GM12878 (cell line): Measurements from ENCODE around the gene SUV39H1. TPM values are rescaled to one million over a fixed set of nuclear protein-coding genes. Genes with fewer than 3 reads are reported as not detected.

Experiments used
- JUND ChIP-seq: IDR thresholded peaks from 2 replicates; pipeline ENCODE4 v1.6.1; 2012; ENCODE audit warnings: low read depth, mild to moderate bottlenecking, low read length, improper control_type of control experiment, moderate library complexity
- LARP7 ChIP-seq: fragments of 450-650 bp; IDR thresholded peaks from 2 replicates; pipeline ENCODE4 v1.6.1; 2017; ENCODE audit warnings: mild to moderate bottlenecking
- MEF2B ChIP-seq: fragments of 450-650 bp; IDR thresholded peaks from 2 replicates; pipeline ENCODE4 v1.6.1; 2018; ENCODE audit warnings: mild to moderate bottlenecking, moderate library complexity; ENCODE audit not compliant: partially characterized antibody, poor library complexity, severe bottlenecking
- NFIC ChIP-seq: IDR thresholded peaks from 2 replicates; pipeline ENCODE4 v1.6.1; 2012; ENCODE audit warnings: low read depth, mild to moderate bottlenecking, inconsistent platforms, low read length, moderate library complexity
- NFXL1 ChIP-seq: fragments of 450-650 bp; IDR thresholded peaks from 2 replicates; pipeline ENCODE4 v1.6.1; 2017; ENCODE audit warnings: antibody characterized with exemption, mild to moderate bottlenecking, borderline replicate concordance
- RBBP5 ChIP-seq: fragments of 200-600 bp; sonication (generic); conservative IDR thresholded peaks from 2 replicates; pipeline ENCODE4 v1.6.1; 2016
- SIN3A ChIP-seq: IDR thresholded peaks from 2 replicates; pipeline ENCODE4 v1.6.1; 2012; ENCODE audit warnings: low read depth, low read length, improper control_type of control experiment
- SMAD1 ChIP-seq: fragments of 450-650 bp; IDR thresholded peaks from 2 replicates; pipeline ENCODE4 v1.6.1; 2018; ENCODE audit warnings: mild to moderate bottlenecking, low read depth; ENCODE audit not compliant: partially characterized antibody
- SPI1 ChIP-seq: IDR thresholded peaks from 2 replicates; pipeline ENCODE4 v1.6.1; 2011; ENCODE audit warnings: low read depth, mild to moderate bottlenecking, low read length, moderate library complexity, borderline replicate concordance; ENCODE audit not compliant: insufficient read depth
- ZNF622 ChIP-seq: fragments of 450-650 bp; IDR thresholded peaks from 2 replicates; pipeline ENCODE4 v1.6.1; 2017; ENCODE audit warnings: mild to moderate bottlenecking, inconsistent platforms
- ZZZ3 ChIP-seq: IDR thresholded peaks from 2 replicates; pipeline ENCODE4 v1.6.1; 2011; ENCODE audit warnings: low read depth; ENCODE audit not compliant: control insufficient read depth, insufficient read length
- polyA plus RNA-seq, 11 experiments: library from polyadenylated mRNA; depleted of rRNA in 4 of 11; unstranded in 6 of 11; stranded (reverse) in 5 of 11; fragments of >200 nt; fragmentation: Nextera tagmentation in 4 of 11; fragmentation: Illumina TruSeq in 1 of 11; extraction: Ambion mirVana in 4 of 11; extraction: Trizol in 1 of 11; gene quantifications; 1 replicate in 1 of 11; 2 replicates in 10 of 11; pipeline versions ENCODE4 v1.2.1 to v1.2.3, GENCODE V29; 2011 to 2016; ENCODE audit warnings: inconsistent platforms in 2 of 11, missing spikeins in 2 of 11, low read depth in 1 of 11
- total RNA-seq, 4 experiments: library from RNA; depleted of rRNA in 3 of 4; stranded (reverse); fragments of >200 nt in 3 of 4; fragmentation: Illumina TruSeq in 1 of 4; extraction: Trizol in 1 of 4; gene quantifications; 2 replicates each; pipeline versions ENCODE4 v1.2.1 to v1.2.3, GENCODE V29; 2013 to 2021
- TF ChIP-seq, protein P1 (sequence below): fragments of 450-650 bp; IDR thresholded peaks from 2 replicates; pipeline ENCODE4 v1.6.1; 2018; ENCODE audit warnings: borderline replicate concordance, mild to moderate bottlenecking; ENCODE audit not compliant: partially characterized antibody
- TF ChIP-seq, protein P2 (sequence below): IDR thresholded peaks from 2 replicates; pipeline ENCODE4 v1.6.1; 2012; ENCODE audit warnings: low read length, inconsistent platforms
- TF ChIP-seq, protein P3 (sequence below): fragments of 450-650 bp; IDR thresholded peaks from 2 replicates; pipeline ENCODE4 v1.6.1; 2017; ENCODE audit warnings: mild to moderate bottlenecking, moderate library complexity
- TF ChIP-seq, protein P4 (sequence below): fragments of 450-650 bp; formaldehyde crosslinking; IDR thresholded peaks from 2 replicates; pipeline ENCODE4 v1.4.0; 2020; ENCODE audit warnings: mild to moderate bottlenecking, moderate library complexity
- TF ChIP-seq, protein P5 (sequence below): fragments of 450-650 bp; IDR thresholded peaks from 2 replicates; pipeline ENCODE4 v1.6.1; 2014; ENCODE audit warnings: mild to moderate bottlenecking

The SUV39H1 gene
- total and polyA plus RNA-seq, 10 of the 15 experiments (the other 5 are each of a cell fraction or from before 2014, with no cell fraction given): 4.9 to 33.2 (median 17.1) TPM

DNA sequence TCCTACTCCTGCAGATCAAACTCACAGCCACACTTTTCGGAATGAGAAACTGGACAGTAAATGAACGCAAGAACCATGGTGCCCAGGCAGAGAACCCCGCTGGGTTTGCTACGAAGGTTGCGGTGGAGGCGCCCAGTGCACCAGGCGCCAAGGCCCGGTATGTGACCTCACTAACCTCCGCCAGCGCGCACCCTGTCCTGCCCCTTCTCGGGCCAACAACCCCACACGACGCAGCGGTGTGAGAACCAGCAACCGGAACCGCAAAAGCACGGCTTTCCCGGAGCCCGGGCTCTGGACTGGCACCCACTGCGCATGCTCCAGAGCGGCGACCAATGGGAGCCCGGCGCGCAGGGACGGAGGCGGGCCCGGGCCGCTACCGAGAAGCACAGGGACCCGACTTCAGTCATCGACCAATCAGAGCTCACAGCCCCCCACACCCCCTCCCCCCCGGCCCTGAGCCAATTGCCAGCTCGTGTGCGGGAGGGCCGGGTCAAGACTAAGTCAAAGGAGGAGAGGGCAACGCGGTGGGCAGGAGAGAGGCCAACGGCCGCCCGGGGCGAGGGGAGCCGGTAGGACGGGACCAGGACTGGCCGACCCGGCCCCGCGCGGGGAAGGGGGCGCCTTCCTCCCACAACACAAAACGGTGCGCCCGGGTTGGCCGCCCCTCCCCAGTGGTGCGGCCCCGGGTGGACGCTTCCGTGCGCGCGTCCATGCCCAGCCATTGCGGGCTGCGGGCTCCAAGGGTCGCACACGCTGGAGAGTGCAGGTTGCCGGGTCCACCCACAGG, 20.2 kb upstream of the SUV39H1 start (continued):
- TF ChIP-seq, protein P1, sequence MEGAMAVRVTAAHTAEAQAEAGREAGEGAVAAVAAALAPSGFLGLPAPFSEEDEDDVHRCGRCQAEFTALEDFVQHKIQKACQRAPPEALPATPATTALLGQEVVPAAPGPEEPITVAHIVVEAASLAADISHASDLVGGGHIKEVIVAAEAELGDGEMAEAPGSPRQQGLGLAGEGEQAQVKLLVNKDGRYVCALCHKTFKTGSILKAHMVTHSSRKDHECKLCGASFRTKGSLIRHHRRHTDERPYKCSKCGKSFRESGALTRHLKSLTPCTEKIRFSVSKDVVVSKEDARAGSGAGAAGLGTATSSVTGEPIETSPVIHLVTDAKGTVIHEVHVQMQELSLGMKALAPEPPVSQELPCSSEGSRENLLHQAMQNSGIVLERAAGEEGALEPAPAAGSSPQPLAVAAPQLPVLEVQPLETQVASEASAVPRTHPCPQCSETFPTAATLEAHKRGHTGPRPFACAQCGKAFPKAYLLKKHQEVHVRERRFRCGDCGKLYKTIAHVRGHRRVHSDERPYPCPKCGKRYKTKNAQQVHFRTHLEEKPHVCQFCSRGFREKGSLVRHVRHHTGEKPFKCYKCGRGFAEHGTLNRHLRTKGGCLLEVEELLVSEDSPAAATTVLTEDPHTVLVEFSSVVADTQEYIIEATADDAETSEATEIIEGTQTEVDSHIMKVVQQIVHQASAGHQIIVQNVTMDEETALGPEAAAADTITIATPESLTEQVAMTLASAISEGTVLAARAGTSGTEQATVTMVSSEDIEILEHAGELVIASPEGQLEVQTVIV: no peak
- TF ChIP-seq NFXL1 (no peak), SIN3A (no peak), MEF2B (no peak), LARP7 (no peak; the same call in 1 of the 2 replicates), SMAD1 (no peak), ZZZ3 (no peak), NFIC (no peak), JUND (peak; percentile 67; the same call in 1 of the 2 replicates), RBBP5 (no peak), ZNF622 (no peak), SPI1 (no peak)
- TF ChIP-seq, protein P2, sequence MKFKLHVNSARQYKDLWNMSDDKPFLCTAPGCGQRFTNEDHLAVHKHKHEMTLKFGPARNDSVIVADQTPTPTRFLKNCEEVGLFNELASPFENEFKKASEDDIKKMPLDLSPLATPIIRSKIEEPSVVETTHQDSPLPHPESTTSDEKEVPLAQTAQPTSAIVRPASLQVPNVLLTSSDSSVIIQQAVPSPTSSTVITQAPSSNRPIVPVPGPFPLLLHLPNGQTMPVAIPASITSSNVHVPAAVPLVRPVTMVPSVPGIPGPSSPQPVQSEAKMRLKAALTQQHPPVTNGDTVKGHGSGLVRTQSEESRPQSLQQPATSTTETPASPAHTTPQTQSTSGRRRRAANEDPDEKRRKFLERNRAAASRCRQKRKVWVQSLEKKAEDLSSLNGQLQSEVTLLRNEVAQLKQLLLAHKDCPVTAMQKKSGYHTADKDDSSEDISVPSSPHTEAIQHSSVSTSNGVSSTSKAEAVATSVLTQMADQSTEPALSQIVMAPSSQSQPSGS: no peak
- TF ChIP-seq, protein P3, sequence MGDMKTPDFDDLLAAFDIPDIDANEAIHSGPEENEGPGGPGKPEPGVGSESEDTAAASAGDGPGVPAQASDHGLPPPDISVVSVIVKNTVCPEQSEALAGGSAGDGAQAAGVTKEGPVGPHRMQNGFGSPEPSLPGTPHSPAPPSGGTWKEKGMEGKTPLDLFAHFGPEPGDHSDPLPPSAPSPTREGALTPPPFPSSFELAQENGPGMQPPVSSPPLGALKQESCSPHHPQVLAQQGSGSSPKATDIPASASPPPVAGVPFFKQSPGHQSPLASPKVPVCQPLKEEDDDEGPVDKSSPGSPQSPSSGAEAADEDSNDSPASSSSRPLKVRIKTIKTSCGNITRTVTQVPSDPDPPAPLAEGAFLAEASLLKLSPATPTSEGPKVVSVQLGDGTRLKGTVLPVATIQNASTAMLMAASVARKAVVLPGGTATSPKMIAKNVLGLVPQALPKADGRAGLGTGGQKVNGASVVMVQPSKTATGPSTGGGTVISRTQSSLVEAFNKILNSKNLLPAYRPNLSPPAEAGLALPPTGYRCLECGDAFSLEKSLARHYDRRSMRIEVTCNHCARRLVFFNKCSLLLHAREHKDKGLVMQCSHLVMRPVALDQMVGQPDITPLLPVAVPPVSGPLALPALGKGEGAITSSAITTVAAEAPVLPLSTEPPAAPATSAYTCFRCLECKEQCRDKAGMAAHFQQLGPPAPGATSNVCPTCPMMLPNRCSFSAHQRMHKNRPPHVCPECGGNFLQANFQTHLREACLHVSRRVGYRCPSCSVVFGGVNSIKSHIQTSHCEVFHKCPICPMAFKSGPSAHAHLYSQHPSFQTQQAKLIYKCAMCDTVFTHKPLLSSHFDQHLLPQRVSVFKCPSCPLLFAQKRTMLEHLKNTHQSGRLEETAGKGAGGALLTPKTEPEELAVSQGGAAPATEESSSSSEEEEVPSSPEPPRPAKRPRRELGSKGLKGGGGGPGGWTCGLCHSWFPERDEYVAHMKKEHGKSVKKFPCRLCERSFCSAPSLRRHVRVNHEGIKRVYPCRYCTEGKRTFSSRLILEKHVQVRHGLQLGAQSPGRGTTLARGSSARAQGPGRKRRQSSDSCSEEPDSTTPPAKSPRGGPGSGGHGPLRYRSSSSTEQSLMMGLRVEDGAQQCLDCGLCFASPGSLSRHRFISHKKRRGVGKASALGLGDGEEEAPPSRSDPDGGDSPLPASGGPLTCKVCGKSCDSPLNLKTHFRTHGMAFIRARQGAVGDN: no peak
- TF ChIP-seq, protein P4, sequence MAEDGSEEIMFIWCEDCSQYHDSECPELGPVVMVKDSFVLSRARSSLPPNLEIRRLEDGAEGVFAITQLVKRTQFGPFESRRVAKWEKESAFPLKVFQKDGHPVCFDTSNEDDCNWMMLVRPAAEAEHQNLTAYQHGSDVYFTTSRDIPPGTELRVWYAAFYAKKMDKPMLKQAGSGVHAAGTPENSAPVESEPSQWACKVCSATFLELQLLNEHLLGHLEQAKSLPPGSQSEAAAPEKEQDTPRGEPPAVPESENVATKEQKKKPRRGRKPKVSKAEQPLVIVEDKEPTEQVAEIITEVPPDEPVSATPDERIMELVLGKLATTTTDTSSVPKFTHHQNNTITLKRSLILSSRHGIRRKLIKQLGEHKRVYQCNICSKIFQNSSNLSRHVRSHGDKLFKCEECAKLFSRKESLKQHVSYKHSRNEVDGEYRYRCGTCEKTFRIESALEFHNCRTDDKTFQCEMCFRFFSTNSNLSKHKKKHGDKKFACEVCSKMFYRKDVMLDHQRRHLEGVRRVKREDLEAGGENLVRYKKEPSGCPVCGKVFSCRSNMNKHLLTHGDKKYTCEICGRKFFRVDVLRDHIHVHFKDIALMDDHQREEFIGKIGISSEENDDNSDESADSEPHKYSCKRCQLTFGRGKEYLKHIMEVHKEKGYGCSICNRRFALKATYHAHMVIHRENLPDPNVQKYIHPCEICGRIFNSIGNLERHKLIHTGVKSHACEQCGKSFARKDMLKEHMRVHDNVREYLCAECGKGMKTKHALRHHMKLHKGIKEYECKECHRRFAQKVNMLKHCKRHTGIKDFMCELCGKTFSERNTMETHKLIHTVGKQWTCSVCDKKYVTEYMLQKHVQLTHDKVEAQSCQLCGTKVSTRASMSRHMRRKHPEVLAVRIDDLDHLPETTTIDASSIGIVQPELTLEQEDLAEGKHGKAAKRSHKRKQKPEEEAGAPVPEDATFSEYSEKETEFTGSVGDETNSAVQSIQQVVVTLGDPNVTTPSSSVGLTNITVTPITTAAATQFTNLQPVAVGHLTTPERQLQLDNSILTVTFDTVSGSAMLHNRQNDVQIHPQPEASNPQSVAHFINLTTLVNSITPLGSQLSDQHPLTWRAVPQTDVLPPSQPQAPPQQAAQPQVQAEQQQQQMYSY (CRISPR knock-in tag): no peak
- TF ChIP-seq, protein P5, sequence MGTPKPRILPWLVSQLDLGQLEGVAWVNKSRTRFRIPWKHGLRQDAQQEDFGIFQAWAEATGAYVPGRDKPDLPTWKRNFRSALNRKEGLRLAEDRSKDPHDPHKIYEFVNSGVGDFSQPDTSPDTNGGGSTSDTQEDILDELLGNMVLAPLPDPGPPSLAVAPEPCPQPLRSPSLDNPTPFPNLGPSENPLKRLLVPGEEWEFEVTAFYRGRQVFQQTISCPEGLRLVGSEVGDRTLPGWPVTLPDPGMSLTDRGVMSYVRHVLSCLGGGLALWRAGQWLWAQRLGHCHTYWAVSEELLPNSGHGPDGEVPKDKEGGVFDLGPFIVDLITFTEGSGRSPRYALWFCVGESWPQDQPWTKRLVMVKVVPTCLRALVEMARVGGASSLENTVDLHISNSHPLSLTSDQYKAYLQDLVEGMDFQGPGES: no peak
